GM18519 (cell line): ENCODE data around the gene TRUB1.
"Not testable (repeated sequence)": the region's sequence is repeated elsewhere in the genome, so short reads cannot be mapped to it uniquely, and the experiment has no call there.

Source experiments
- ATAC-seq: cut with Tn5 transposase; IDR thresholded peaks from one replicate; pipeline ENCODE4 v1.9.1; 2021; ENCODE audit warnings: mild to moderate bottlenecking, moderate library complexity; ENCODE audit not compliant: unreplicated experiment, low FRiP score

TRUB1 gene

DNA sequence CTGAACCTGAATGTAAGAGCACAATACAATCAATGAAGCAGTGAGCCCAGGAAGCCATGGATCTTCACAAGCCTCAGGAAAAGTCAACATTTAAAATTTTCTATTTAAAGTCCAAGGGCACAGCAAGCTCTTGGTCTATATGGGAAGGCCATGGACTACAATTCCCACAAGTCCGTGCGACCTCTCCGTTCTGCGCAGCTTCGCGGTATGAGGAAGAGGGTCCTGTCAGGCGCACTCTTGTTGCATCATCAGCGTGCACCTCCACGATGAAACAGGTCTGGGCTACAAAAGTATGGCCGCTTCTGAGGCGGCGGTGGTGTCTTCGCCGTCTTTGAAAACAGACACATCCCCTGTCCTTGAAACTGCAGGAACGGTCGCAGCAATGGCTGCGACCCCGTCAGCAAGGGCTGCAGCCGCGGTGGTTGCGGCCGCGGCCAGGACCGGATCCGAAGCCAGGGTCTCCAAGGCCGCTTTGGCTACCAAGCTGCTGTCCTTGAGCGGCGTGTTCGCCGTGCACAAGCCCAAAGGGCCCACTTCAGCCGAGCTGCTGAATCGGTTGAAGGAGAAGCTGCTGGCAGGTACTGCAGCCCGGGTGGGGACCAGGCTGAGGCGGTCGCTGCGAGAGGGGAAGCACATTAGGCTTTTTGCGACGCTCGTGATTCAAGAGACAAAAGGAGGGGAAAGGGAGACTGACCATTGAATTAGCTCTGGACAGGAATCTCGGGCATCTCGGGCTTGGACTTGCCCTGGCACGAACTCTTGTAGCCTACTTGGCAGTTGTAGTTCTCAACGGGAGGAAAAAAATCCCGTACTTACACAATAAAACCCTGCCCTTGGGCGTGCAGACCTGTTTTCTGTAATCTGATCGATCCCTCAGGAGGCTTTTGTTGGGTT is at the start of gene TRUB1:
TRUB1 (plus strand) TSS at position 234 of the 894 bp plus-strand sequence; CDS start at position 293, 59 bp downstream.
- peak; percentile 100 for ATAC-seq

GRCh38 chr10:114893251-114893650 is 44.7 kb upstream of the TRUB1 start:
- no peak for ATAC-seq

DNA sequence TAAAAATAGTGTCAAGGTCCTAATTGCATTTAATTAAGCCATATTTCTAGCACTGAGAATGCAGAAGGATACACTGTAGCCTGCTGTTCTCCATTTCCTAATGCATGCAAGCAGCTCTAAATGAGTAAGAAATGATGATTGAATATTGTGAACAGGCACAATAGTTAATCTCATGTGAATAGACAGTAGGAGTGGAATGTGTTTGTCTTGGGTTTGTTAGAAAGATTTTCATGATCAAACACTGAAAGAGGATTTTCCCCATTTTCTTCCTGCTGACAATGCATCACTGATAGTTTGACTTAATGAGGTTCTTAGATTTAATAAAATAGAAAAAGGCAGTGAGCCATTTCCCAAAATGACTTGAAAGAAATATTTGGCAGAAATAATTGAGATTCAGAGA is 43.1 kb upstream of the TRUB1 start:
- no peak for ATAC-seq

- ATAC-seq: not testable (repeated sequence)
Observed at GRCh38 chr10:114897011-114897410, 41.0 kb upstream of the TRUB1 start.

- ATAC-seq: no peak
Observed at GRCh38 chr10:114897593-114897992, 40.4 kb upstream of the TRUB1 start.

- no peak for ATAC-seq
Observed at GRCh38 chr10:114899982-114900381, 38.0 kb upstream of the TRUB1 start.

- no peak for ATAC-seq
Observed at GRCh38 chr10:114900658-114901057, 37.3 kb upstream of the TRUB1 start.

DNA sequence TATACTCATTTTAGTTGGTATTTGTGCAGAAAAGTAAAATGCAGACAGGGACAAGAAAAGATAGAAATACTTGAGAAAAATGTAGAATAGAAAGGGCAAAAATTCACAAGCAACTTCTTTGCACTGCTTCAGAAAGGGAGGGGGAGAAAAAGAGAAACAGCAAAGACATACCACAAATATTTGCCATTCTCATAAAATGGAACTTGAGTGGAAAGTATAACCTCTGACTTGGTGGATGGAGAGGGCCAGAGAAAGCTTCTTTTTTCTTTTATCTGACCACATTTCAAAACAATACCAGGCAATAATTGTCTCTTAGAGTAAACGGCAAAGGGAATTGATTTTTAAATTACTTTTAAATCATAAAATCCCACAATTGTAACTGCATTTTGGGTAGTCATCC is 35.8 kb upstream of the TRUB1 start:
- no peak for ATAC-seq

- no peak for ATAC-seq
Observed at GRCh38 chr10:114905450-114905849, 32.5 kb upstream of the TRUB1 start.

DNA sequence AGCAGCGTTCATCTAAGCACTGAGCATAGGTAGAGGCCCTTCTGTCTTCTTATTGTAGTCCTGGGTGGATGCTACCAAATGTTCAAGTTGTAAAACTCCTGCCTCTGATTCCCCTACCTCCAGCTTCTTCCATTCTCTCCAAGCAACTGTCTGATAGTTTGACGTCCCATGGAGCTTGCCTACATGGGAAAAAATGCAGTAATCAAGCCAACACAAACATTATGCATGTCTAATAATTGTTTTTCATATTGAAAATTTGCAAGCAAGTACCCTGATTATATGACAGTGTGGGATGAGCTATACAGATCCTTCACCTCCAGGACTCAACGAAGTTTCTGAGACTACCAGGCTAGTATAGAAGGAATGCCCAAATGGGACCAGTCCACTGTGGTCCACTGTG is 31.0 kb upstream of the TRUB1 start:
- ATAC-seq: no peak

- no peak for ATAC-seq
Observed at GRCh38 chr10:114908896-114909295, 29.1 kb upstream of the TRUB1 start.

GRCh38 chr10:114911052-114911711 is 26.8 kb upstream of the TRUB1 start:
- peak; percentile 86 for ATAC-seq

GRCh38 chr10:114911801-114912469 is 26.1 kb upstream of the TRUB1 start:
- no peak for ATAC-seq

GRCh38 chr10:114912470-114912859 is 25.5 kb upstream of the TRUB1 start:
- no peak for ATAC-seq

- ATAC-seq: peak; percentile 31
Observed at GRCh38 chr10:114914560-114914959, 23.4 kb upstream of the TRUB1 start.

DNA sequence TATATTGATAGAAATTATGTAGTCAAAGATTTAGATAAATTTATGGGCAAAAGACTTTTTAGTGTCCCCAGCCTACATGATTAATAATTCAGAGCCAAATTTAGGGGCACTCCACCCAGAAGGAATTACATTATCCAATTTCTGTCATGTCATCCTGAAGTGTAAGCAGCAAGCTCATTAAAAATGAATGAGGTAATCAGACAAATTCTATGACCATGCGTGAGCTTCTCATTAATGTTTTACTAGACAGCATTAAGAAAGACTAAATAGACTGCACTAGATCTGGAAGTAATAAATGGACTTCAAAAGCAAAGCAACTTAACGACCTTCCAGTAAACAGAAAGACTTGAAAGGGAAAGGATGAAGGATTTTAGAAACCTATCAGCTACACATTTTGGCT is 22.7 kb upstream of the TRUB1 start:
- ATAC-seq: no peak

- ATAC-seq: no peak
Observed at GRCh38 chr10:114916653-114917052, 21.3 kb upstream of the TRUB1 start.

GRCh38 chr10:114917459-114917858 is 20.5 kb upstream of the TRUB1 start:
- ATAC-seq: no peak

DNA sequence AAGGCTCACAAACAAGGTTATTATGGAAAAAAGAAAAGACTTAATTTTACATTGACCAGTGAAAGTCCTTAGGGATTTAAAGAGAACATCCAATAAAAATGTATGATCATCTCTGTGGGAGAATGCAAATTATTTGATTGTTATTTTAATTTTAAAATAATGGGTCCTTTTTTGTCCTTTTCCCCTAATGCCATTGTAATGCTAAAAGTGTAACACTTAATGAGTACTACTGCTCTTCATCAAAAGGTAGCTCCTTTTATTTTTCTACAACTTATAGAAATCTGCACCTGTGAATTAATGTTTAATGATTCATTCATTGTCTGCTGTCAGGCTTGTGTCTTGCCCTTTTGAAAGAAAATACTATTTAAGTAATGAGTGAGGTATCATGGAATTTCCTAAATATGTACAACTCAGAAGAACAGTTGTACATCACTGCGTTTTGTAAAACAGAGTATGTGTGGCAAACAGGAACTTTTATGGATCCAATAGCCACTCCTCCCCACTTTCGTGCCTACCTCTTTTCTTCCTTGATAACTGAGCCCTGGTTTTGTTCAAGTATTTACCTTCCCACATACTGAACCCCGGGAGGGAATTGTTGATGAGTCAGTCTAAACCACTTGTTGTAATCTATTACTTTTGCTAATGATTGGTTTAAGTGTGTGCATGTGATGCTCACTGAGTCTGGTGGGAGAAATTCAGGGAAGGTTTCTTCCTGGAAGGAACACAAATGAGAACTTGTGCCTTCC is 19.9 kb upstream of the TRUB1 start:
- no peak for ATAC-seq

DNA sequence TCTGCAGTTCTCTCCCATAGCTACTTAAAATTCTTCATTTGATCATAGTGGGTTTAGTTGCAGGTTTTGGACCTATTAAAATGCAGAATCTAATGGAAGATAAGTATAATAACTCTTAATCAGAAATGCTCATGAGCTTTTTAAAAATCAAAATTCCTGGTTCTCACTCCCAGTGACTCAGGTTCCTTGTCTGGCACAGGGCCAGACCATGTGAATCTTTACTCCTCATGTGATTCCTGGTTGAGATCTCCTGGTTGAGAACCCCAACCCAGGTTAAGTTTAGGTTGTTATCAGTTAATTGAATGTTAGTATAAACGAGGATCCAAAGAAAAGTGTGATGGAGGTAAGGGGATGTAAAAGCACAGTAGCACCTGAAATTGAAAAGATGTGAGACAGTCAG is 17.5 kb upstream of the TRUB1 start:
- ATAC-seq: no peak

GRCh38 chr10:114922003-114922402 is 16.0 kb upstream of the TRUB1 start:
- no peak for ATAC-seq
